ENCODE measurements around the gene PMEPA1.

PMEPA1 gene

GRCh38 chr20:57736738-57737347 is 27.0 kb upstream of the PMEPA1 start:
- no peak for DNase-seq

GRCh38 chr20:57735831-57736737 is 26.3 kb upstream of the PMEPA1 start:
- DNase-seq: no peak

- DNase-seq: no peak
Measured at GRCh38 chr20:57734754-57735153, 24.9 kb upstream of the PMEPA1 start.

- no peak for DNase-seq
Measured at GRCh38 chr20:57732226-57732625, 22.4 kb upstream of the PMEPA1 start.

- DNase-seq: no peak
Measured at GRCh38 chr20:57728762-57729161, 18.9 kb upstream of the PMEPA1 start.

- no peak for DNase-seq
Measured at GRCh38 chr20:57727863-57728262, 18.0 kb upstream of the PMEPA1 start.

GRCh38 chr20:57725636-57726035 is 15.8 kb upstream of the PMEPA1 start:
- no peak for DNase-seq

- peak in 1 of 14 donors; percentile 30 for DNase-seq
Measured at GRCh38 chr20:57724610-57725405, 15.0 kb upstream of the PMEPA1 start.

GRCh38 chr20:57723816-57724215 is 14.0 kb upstream of the PMEPA1 start:
- DNase-seq: no peak

- DNase-seq: no peak
Measured at GRCh38 chr20:57719951-57720350, 10.1 kb upstream of the PMEPA1 start.

GRCh38 chr20:57718490-57719009 is 8.7 kb upstream of the PMEPA1 start:
- DNase-seq: peak; percentile 42 to 98 (median 94)

- no peak for DNase-seq
Measured at GRCh38 chr20:57717797-57718196, 8.0 kb upstream of the PMEPA1 start.

GRCh38 chr20:57716901-57717300 is 7.1 kb upstream of the PMEPA1 start:
- DNase-seq: peak in 1 of 14 donors; percentile 19

- no peak for DNase-seq
Measured at GRCh38 chr20:57716202-57716601, 6.4 kb upstream of the PMEPA1 start.

GRCh38 chr20:57715268-57715904 is 5.6 kb upstream of the PMEPA1 start:
- DNase-seq: no peak

- DNase-seq: peak in 1 of 14 donors; percentile 26
Measured at GRCh38 chr20:57714409-57715267, 4.8 kb upstream of the PMEPA1 start.

- peak in 3 of 14 donors; percentile 15 to 45 (median 29) for DNase-seq
Measured at GRCh38 chr20:57713951-57714350, 4.1 kb upstream of the PMEPA1 start.

- DNase-seq: peak in 1 of 14 donors; percentile 32
Measured at GRCh38 chr20:57713505-57713903, 3.7 kb upstream of the PMEPA1 start.

- DNase-seq: peak in 4 of 14 donors; percentile 6 to 38 (median 15)
Measured at GRCh38 chr20:57712851-57713504, 3.2 kb upstream of the PMEPA1 start.

GRCh38 chr20:57712341-57712740 is 2.5 kb upstream of the PMEPA1 start:
- DNase-seq: no peak

- DNase-seq: no peak
Measured at GRCh38 chr20:57711826-57712225, 2.0 kb upstream of the PMEPA1 start.
